ENCODE results near the gene ADGRF3.
"Not testable (repeated sequence)": the region's sequence is repeated elsewhere in the genome, so short reads cannot be mapped to it uniquely, and the experiment has no call there.

ADGRF3 gene

DNA sequence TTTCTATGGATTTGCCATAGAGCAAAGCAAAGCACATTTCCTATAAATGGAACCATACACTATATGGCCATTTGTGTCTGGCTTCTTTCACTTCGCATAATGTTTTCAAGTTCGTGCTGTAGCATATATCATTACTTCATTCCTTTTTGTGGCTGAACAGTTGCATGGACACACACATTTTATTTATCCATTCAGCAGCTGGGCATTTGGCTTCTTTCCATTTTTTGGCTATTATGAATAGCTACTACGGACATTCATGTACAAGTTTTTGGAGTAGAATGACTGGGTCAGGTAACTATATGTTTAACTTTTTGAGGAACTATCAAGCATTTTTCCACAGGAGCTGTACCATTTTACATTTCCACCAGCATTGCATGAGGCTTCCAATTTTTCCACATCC is 11.4 kb downstream of the ADGRF3 start:
- Histone ChIP-seq H3F3A (ENCODE audit: insufficient read depth, low read length) (no peaks in the 10 kb centered on the region), H3K79me2 (ENCODE audit: low read length) (no peaks in the 10 kb centered on the region), H3K4me2 (ENCODE audit: low read depth, low read length) (no peak overlapping the region)

DNA sequence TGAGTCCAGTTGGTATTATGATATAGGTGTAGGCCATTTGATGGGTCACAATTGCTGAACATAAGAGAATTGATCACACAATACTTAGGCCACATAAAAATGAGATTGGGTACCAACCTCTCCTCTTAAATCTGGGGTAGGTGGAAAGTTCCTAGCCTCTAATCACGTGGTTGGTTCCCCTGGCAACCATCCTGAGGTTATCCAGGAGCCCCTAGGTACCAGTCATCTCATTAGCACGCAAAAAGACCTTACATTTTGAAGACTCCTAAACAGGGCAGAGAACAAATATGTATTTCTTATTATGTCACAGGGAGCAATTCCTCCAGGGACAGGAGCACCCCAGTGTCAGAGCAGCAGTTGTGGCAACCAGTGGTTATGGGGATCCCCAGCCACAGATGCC is 13.3 kb downstream of the ADGRF3 start:
- H4K20me1 ChIP-seq (ENCODE audit: insufficient read depth, low read length), result no peaks in the 10 kb centered on the region
- no peaks in the 10 kb centered on the region for H3K36me3 ChIP-seq (replicated peaks; ENCODE audit: insufficient read depth, low read length)
- no peaks in the 10 kb centered on the region for H3K27me3 ChIP-seq (replicated peaks; ENCODE audit: insufficient read depth, low read length)
- no peak overlapping the region for H3K4me2 ChIP-seq (ENCODE audit: low read depth, low read length)
- no peaks in the 10 kb centered on the region for H3K79me2 ChIP-seq (ENCODE audit: low read length)
- no peaks in the 10 kb centered on the region for H3K9me2 ChIP-seq (replicated peaks; ENCODE audit: insufficient read depth, low read length)
- no peak overlapping the region for H2AFZ ChIP-seq (ENCODE audit: low read length)
- DNase-seq, result no peak
- peaks cover 14% of the 10 kb centered on the region for H3F3A ChIP-seq (ENCODE audit: insufficient read depth, low read length)
- H3K27ac ChIP-seq (ENCODE audit: low read length), result no peak overlapping the region
- H3K9ac ChIP-seq (ENCODE audit: low read length), result no peak overlapping the region
- H3K9me3 ChIP-seq (replicated peaks; ENCODE audit: insufficient read depth, low read length), result no peaks in the 10 kb centered on the region
- peaks cover 20% of the 10 kb centered on the region for H3K4me1 ChIP-seq (ENCODE audit: low read length)
- TF ChIP-seq EZH2phosphoT487 (IDR thresholded peaks at IDR 0.05; ENCODE audit: low read length), result no peak
- TF ChIP-seq, protein P1, sequence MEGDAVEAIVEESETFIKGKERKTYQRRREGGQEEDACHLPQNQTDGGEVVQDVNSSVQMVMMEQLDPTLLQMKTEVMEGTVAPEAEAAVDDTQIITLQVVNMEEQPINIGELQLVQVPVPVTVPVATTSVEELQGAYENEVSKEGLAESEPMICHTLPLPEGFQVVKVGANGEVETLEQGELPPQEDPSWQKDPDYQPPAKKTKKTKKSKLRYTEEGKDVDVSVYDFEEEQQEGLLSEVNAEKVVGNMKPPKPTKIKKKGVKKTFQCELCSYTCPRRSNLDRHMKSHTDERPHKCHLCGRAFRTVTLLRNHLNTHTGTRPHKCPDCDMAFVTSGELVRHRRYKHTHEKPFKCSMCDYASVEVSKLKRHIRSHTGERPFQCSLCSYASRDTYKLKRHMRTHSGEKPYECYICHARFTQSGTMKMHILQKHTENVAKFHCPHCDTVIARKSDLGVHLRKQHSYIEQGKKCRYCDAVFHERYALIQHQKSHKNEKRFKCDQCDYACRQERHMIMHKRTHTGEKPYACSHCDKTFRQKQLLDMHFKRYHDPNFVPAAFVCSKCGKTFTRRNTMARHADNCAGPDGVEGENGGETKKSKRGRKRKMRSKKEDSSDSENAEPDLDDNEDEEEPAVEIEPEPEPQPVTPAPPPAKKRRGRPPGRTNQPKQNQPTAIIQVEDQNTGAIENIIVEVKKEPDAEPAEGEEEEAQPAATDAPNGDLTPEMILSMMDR (IDR thresholded peaks at IDR 0.05; ENCODE audit: low read length), result no peak
- no peak for TF ChIP-seq EZH2 (optimal IDR thresholded peaks at IDR 0.05; ENCODE audit: low read depth, low read length)
- H3K4me3 ChIP-seq (ENCODE audit: low read length), result no peak overlapping the region

More for the DNA sequence above, 11.4 kb downstream of the ADGRF3 start:
- Histone ChIP-seq H3K9me3 (replicated peaks; ENCODE audit: insufficient read depth, low read length) (no peaks in the 10 kb centered on the region), H3K27ac (ENCODE audit: low read length) (no peak overlapping the region), H3K27me3 (replicated peaks; ENCODE audit: insufficient read depth, low read length) (no peaks in the 10 kb centered on the region), H3K9ac (ENCODE audit: low read length) (no peak overlapping the region), H3K4me3 (ENCODE audit: low read length) (no peak overlapping the region), H2AFZ (ENCODE audit: low read length) (no peak overlapping the region), H3K9me2 (replicated peaks; ENCODE audit: insufficient read depth, low read length) (no peaks in the 10 kb centered on the region), H3K36me3 (replicated peaks; ENCODE audit: insufficient read depth, low read length) (no peaks in the 10 kb centered on the region), H4K20me1 (ENCODE audit: insufficient read depth, low read length) (no peaks in the 10 kb centered on the region), H3K4me1 (ENCODE audit: low read length) (peaks cover 5% of the 10 kb centered on the region)
- TF ChIP-seq EZH2phosphoT487 (IDR thresholded peaks at IDR 0.05; ENCODE audit: low read length), result no peak
- no peak for TF ChIP-seq EZH2 (optimal IDR thresholded peaks at IDR 0.05; ENCODE audit: low read depth, low read length)
- TF ChIP-seq, protein P1 (IDR thresholded peaks at IDR 0.05; ENCODE audit: low read length), result no peak
- no peak for DNase-seq

DNA sequence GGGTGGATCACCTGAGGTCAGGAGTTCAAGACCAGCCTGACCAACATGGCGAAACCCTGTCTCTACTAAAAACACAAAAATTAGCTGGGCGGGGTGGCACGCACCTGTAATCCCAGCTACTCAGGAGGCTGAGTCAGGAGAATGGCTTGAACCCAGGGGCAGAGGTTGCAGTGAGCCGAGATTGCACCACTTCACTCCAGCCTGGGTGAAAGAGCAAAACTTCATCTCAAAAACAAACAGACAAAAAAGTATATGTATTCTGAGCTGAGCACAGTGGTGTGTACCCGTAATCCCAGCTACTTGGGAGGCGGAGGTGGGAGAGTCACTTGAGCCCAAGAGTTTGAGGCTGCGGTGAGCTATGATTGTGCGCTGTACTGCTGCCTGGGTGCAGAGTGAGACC is 15.3 kb downstream of the ADGRF3 start:
- H3K27me3 ChIP-seq (replicated peaks; ENCODE audit: insufficient read depth, low read length); H3K9me3 ChIP-seq (replicated peaks; ENCODE audit: insufficient read depth, low read length); H3K79me2 ChIP-seq (ENCODE audit: low read length); H3K4me2 ChIP-seq (ENCODE audit: low read depth, low read length); H4K20me1 ChIP-seq (ENCODE audit: insufficient read depth, low read length); H3K4me3 ChIP-seq (ENCODE audit: low read length); DNase-seq; H3K27ac ChIP-seq (ENCODE audit: low read length); H3K9me2 ChIP-seq (replicated peaks; ENCODE audit: insufficient read depth, low read length); H3K36me3 ChIP-seq (replicated peaks; ENCODE audit: insufficient read depth, low read length); H2AFZ ChIP-seq (ENCODE audit: low read length); H3K9ac ChIP-seq (ENCODE audit: low read length): not testable (repeated sequence)
- Histone ChIP-seq H3F3A (ENCODE audit: insufficient read depth, low read length) (peaks cover 24% of the 10 kb centered on the region), H3K4me1 (ENCODE audit: low read length) (peaks cover 39% of the 10 kb centered on the region)

DNA sequence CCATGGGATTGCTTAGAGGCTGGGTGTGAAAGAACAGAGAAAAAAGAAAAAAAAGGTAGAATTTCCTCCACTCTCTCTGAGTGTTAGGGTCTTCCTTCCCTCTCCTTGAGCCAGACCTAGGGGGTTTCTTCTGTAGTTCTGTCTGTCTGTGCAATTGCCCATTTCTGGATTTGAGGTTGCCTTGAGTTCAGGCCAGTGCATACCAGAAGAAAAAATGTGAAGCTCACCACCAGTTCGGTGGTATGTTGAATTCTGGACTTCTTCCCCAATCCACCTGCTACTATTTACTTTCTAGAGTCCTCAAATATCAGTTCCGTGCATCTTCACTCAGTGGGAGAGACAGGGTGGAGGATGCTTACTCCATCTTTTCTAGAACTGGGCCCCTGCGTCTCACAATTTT is 16.0 kb downstream of the ADGRF3 start:
- Histone ChIP-seq H2AFZ (ENCODE audit: low read length) (peak overlapping the region; percentile 49), H3K4me3 (ENCODE audit: low read length) (no peak overlapping the region), H3F3A (ENCODE audit: insufficient read depth, low read length) (peaks cover 24% of the 10 kb centered on the region), H3K9me3 (replicated peaks; ENCODE audit: insufficient read depth, low read length) (no peaks in the 10 kb centered on the region), H3K79me2 (ENCODE audit: low read length) (no peaks in the 10 kb centered on the region), H3K27me3 (replicated peaks; ENCODE audit: insufficient read depth, low read length) (no peaks in the 10 kb centered on the region), H3K9ac (ENCODE audit: low read length) (no peak overlapping the region), H3K4me2 (ENCODE audit: low read depth, low read length) (peak overlapping the region; percentile 30; the same call in 1 of the 2 replicates), H3K4me1 (ENCODE audit: low read length) (peaks cover 46% of the 10 kb centered on the region), H4K20me1 (ENCODE audit: insufficient read depth, low read length) (no peaks in the 10 kb centered on the region), H3K9me2 (replicated peaks; ENCODE audit: insufficient read depth, low read length) (no peaks in the 10 kb centered on the region), H3K36me3 (replicated peaks; ENCODE audit: insufficient read depth, low read length) (no peaks in the 10 kb centered on the region), H3K27ac (ENCODE audit: low read length) (no peak overlapping the region)
- DNase-seq, result no peak
- TF ChIP-seq EZH2 (optimal IDR thresholded peaks at IDR 0.05; ENCODE audit: low read depth, low read length) (no peak), EZH2phosphoT487 (IDR thresholded peaks at IDR 0.05; ENCODE audit: low read length) (no peak)
- TF ChIP-seq, protein P1 (IDR thresholded peaks at IDR 0.05; ENCODE audit: low read length), result no peak
